ENCODE measurements around the gene NRG2.

- no peak for TF ChIP-seq POLR2A (IDR thresholded peaks at IDR 0.05)
- TF ChIP-seq, protein P1, sequence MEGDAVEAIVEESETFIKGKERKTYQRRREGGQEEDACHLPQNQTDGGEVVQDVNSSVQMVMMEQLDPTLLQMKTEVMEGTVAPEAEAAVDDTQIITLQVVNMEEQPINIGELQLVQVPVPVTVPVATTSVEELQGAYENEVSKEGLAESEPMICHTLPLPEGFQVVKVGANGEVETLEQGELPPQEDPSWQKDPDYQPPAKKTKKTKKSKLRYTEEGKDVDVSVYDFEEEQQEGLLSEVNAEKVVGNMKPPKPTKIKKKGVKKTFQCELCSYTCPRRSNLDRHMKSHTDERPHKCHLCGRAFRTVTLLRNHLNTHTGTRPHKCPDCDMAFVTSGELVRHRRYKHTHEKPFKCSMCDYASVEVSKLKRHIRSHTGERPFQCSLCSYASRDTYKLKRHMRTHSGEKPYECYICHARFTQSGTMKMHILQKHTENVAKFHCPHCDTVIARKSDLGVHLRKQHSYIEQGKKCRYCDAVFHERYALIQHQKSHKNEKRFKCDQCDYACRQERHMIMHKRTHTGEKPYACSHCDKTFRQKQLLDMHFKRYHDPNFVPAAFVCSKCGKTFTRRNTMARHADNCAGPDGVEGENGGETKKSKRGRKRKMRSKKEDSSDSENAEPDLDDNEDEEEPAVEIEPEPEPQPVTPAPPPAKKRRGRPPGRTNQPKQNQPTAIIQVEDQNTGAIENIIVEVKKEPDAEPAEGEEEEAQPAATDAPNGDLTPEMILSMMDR (IDR thresholded peaks at IDR 0.05) = no peak
Observed at GRCh38 chr5:139985290-139985689, 57.8 kb downstream of the NRG2 start.
